SU-DHL-6 (cell line): ENCODE measurements around the gene RRP9.

Source experiments
- H2AFZ ChIP-seq: fragments of 200-600 bp; sonication (generic); 2 replicates; pipeline ENCODE4 v1.6.1; 2014; ENCODE audit warnings: low read depth, mild to moderate bottlenecking, moderate library complexity, mixed read lengths, antibody characterized with exemption, low read length; ENCODE audit not compliant: severe bottlenecking
- H3F3A ChIP-seq: fragments of 200-600 bp; shearing (Covaris generic); 2 replicates; pipeline ENCODE4 v1.6.0; 2016; ENCODE audit warnings: antibody characterized with exemption, mild to moderate bottlenecking; ENCODE audit not compliant: insufficient read depth
- H3K27ac ChIP-seq: fragments of 200-600 bp; sonication (generic); 2 replicates; pipeline ENCODE4 v1.5.1; 2016; ENCODE audit warnings: low read depth, mild to moderate bottlenecking, low read length, moderate library complexity, mixed read lengths
- H3K27me3 ChIP-seq: fragments of 200-600 bp; sonication (generic), shearing (Covaris generic); 2 replicates; pipeline ENCODE4 v1.6.0; 2014; ENCODE audit warnings: mild to moderate bottlenecking, low read length
- H3K36me3 ChIP-seq: fragments of 200-600 bp; sonication (generic); 2 replicates; pipeline ENCODE4 v1.6.1; 2014; ENCODE audit warnings: mild to moderate bottlenecking, low read length, mixed read lengths
- H3K4me2 ChIP-seq: fragments of 300-600, 200-600 bp; shearing (Covaris generic), sonication (generic); 2 replicates; pipeline ENCODE4 v1.6.0; 2014; ENCODE audit warnings: low read length, low read depth, mild to moderate bottlenecking; ENCODE audit not compliant: poor library complexity, severe bottlenecking
- H3K4me3 ChIP-seq: fragments of 200-600 bp; sonication (generic); 2 replicates; pipeline ENCODE4 v1.5.1; 2014; ENCODE audit warnings: antibody characterized with exemption, low read length, mild to moderate bottlenecking, mixed read lengths; ENCODE audit not compliant: insufficient read depth, poor library complexity, severe bottlenecking
- H3K79me2 ChIP-seq: fragments of 200-600 bp; sonication (generic); 2 replicates; pipeline ENCODE4 v1.6.1; 2014; ENCODE audit warnings: mild to moderate bottlenecking, low read length, moderate library complexity; ENCODE audit not compliant: insufficient read depth
- H3K9ac ChIP-seq: fragments of 200-600 bp; sonication (generic); 2 replicates; pipeline ENCODE4 v1.7.0; 2014; ENCODE audit warnings: mild to moderate bottlenecking, low read length
- H3K9me2 ChIP-seq: fragments of 200-600 bp; sonication (generic); replicated peaks from 2 replicates; pipeline ENCODE4 v1.6.1; 2014; ENCODE audit warnings: low read length; ENCODE audit not compliant: insufficient read depth
- H3K9me3 ChIP-seq: fragments of 200-600 bp; sonication (generic); 2 replicates; pipeline ENCODE4 v1.6.1; 2014; ENCODE audit warnings: low read length, mixed read lengths; ENCODE audit not compliant: insufficient read depth
- H4K20me1 ChIP-seq: fragments of 200-600 bp; sonication (generic); 2 replicates; pipeline ENCODE4 v1.6.1; 2014; ENCODE audit warnings: low read depth, mild to moderate bottlenecking, antibody characterized with exemption, low read length, moderate library complexity, mixed read lengths
- CTCF ChIP-seq: fragments of 200-600 bp; sonication (generic); IDR thresholded peaks from one replicate; pipeline ENCODE4 v1.5.1; 2017; ENCODE audit warnings: antibody characterized with exemption, mild to moderate bottlenecking, low read length, moderate library complexity; ENCODE audit not compliant: insufficient read depth, poor library complexity, severe bottlenecking
- EZH2phosphoT487 ChIP-seq: fragments of 200-600 bp; sonication (generic), shearing (Covaris generic); conservative IDR thresholded peaks from 2 replicates; pipeline ENCODE4 v1.6.1; 2018; ENCODE audit warnings: mild to moderate bottlenecking, antibody characterized with exemption, low read length, moderate library complexity, mixed read lengths

RRP9 gene

DNA sequence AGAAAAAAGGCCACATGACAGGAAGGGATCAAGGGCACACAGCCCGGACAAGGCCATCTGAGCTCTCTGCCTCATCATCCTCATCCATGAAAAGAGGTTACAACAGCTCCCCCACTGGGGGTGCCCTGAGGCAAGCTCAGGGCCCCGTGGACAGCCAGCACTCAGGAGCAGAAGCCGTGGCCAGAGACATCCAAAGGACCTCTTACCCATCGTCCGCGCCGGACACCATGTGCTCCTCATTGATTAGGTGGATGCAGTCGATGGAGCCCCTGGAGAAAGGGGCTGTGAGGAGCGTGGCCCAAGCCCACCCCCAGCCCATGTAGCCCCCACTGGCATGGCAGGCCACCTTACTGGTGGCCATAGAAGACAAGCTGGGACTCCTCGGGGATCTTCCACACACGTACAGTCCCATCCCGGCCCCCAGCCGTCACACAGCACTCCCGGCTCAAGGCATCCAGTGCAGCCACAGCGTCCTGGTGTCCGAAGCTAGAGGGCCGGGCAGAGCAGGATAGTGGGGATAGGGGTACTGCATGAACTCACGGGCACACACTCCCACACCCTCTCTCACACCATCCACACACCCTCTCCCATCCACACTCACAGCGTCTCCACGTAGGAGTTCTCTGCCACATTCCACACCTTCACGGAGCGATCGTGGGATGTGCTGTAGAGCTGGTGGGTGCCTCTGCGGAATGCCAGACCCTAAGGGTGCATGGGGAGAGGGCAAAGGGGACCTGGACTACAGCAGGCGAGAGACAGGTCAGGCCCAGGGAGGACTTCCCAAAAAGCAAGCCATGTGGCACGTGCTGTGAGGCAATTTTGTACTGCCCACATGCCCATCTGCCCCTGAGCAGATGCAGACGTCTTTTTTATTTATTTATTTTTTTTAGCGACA lies 6.5 kb downstream of the RRP9 start:
- no peaks in the 10 kb centered on the region for H3K36me3 ChIP-seq
- no peaks in the 10 kb centered on the region for H3K9me3 ChIP-seq
- TF ChIP-seq CTCF (no peak), EZH2phosphoT487 (no peak)

GRCh38 chr3:51934139-51934850 lies 7.4 kb downstream of the RRP9 start:
- Histone ChIP-seq H3K27me3 (no peaks in the 10 kb centered on the region), H3F3A (no peaks in the 10 kb centered on the region), H3K36me3 (no peaks in the 10 kb centered on the region), H3K4me3 (no peak overlapping the region), H3K9me3 (no peaks in the 10 kb centered on the region), H3K4me2 (no peak overlapping the region), H3K27ac (no peak overlapping the region), H2AFZ (no peak overlapping the region), H3K9ac (no peak overlapping the region), H4K20me1 (no peaks in the 10 kb centered on the region), H3K9me2 (no peaks in the 10 kb centered on the region), H3K79me2 (0 out of 2 replicates have a peak, but pooled peaks cover 1% of the 10 kb centered on the region)
- TF ChIP-seq EZH2phosphoT487 (no peak), CTCF (no peak)

More for the DNA sequence above, 6.5 kb downstream of the RRP9 start:
- Histone ChIP-seq H2AFZ (no peak overlapping the region), H3K4me3 (no peak overlapping the region), H3K9me2 (no peaks in the 10 kb centered on the region), H3K27me3 (no peaks in the 10 kb centered on the region), H4K20me1 (no peaks in the 10 kb centered on the region), H3F3A (no peaks in the 10 kb centered on the region), H3K9ac (no peak overlapping the region), H3K79me2 (peaks cover 11% of the 10 kb centered on the region; the same call in 1 of the 2 replicates), H3K4me2 (no peak overlapping the region), H3K27ac (no peak overlapping the region)

DNA sequence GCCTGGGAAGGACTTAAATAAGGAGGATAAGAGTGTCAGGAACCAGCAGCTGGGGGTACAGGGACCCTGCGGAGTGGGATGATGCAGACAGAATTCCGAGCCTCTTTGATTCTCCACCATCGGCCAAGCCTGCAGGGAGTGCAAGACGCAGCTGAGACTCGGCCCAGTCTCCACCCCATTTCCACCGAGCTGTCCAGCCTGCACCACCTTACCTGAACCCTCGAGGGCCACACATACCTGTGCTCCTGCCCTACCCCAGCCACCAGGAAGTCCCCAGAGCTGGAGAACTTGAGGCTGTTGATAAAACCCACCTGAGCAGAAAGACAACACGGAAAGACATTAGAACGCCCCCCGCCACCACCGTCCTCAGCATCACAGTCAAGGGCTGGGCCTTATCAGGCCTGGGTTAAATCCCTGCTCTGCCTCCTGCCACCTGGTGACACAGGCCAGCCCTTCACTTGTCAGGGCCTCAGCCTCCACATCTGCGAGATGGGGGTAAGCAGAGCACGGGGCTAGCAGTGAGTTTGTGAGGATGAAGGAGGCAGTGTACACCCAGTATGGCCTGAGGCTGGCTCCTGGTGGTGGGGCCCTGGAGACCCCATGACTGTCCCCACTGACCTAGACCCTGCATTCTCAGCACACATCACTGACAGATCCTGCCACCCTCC lies 8.1 kb downstream of the RRP9 start:
- Histone ChIP-seq H3K9me3 (no peaks in the 10 kb centered on the region), H4K20me1 (no peaks in the 10 kb centered on the region), H3K27ac (no peak overlapping the region), H2AFZ (no peak overlapping the region), H3K9ac (no peak overlapping the region), H3K4me2 (no peak overlapping the region), H3K36me3 (no peaks in the 10 kb centered on the region), H3K79me2 (no peaks in the 10 kb centered on the region), H3K4me3 (no peak overlapping the region), H3K9me2 (no peaks in the 10 kb centered on the region), H3K27me3 (no peaks in the 10 kb centered on the region), H3F3A (no peaks in the 10 kb centered on the region)
- TF ChIP-seq EZH2phosphoT487 (no peak), CTCF (no peak)
